GM10248 (cell line): ENCODE results near the gene DNAJC9.

Source experiments
- CTCF ChIA-PET: fragments of 300-600 bp; sonication (Branson Sonifier 250); formaldehyde crosslinking; extraction: SDS; loops from one replicate; lab custom pipeline; 2021; ENCODE audit warnings: antibody characterized with exemption; lab: Yijun Ruan, JAX
- POLR2A ChIA-PET: fragments of 350-650 bp; sonication (Branson Sonifier 250); formaldehyde crosslinking; extraction: SDS; loops from one replicate; lab custom pipeline; 2020; ENCODE audit warnings: antibody characterized with exemption; lab: Yijun Ruan, JAX
- DNase-seq: peaks from one replicate; pipeline ENCODE4 v3.0.0; 2012; ENCODE audit errors: extremely low spot score
- CTCF ChIP-seq: IDR thresholded peaks from 2 replicates; pipeline ENCODE4 v1.5.1; 2012; ENCODE audit warnings: mild to moderate bottlenecking, low read depth; ENCODE audit errors: extremely low read depth, missing control alignments, control extremely low read depth

Gene DNAJC9

GRCh38 chr10:73244866-73245477 lies 2.1 kb downstream of the DNAJC9 start:
- DNase-seq, result no peak
- POLR2A ChIA-PET, result interaction anchor here (0.7 to 1.0 kb wide), 3 partner anchors 9 to 148 kb away, joined by 3 read pairs; partner anchors contain the start of gene FAM149B1
- CTCF ChIA-PET, result interaction anchor here (1.8 kb wide), 1 partner anchor 9 kb away, joined by 4 read pairs; no protein-coding TSS in a partner anchor
- no peak for TF ChIP-seq CTCF

GRCh38 chr10:73239908-73240307 lies 7.1 kb downstream of the DNAJC9 start:
- no peak for DNase-seq
- no peak for TF ChIP-seq CTCF
- CTCF ChIA-PET, result interaction anchor here (1.2 to 1.5 kb wide), 2 partner anchors 8 to 24 kb away, joined by 3 to 4 read pairs; no protein-coding TSS in a partner anchor
- POLR2A ChIA-PET, result interaction anchor here (0.6 kb wide), 1 partner anchor 8 kb away, joined by 3 read pairs; no protein-coding TSS in a partner anchor

GRCh38 chr10:73238990-73239566 lies 8.0 kb downstream of the DNAJC9 start:
- POLR2A ChIA-PET, result no interaction called here
- CTCF ChIA-PET, result interaction anchor here (1.2 kb wide), 1 partner anchor 25 kb away, joined by 3 read pairs; no protein-coding TSS in a partner anchor

GRCh38 chr10:73234695-73235094 lies 12.4 kb downstream of the DNAJC9 start:
- POLR2A ChIA-PET, result no interaction called here
- CTCF ChIA-PET, result interaction anchor here (1.3 to 2.4 kb wide), 3 partner anchors 12 to 173 kb away, joined by 3 to 7 read pairs (median 4); partner anchors contain the start of gene DNAJC9
- DNase-seq, result no peak
- TF ChIP-seq CTCF, result no peak

More at GRCh38 chr10:73238990-73239566, 8.0 kb downstream of the DNAJC9 start:
- no peak for TF ChIP-seq CTCF
- no peak for DNase-seq

GRCh38 chr10:73233883-73234282 lies 13.2 kb downstream of the DNAJC9 start:
- ChIA-PET POLR2A (no interaction called here), CTCF (interaction anchor here (1.8 to 2.4 kb wide), 2 partner anchors 13 to 30 kb away, joined by 4 to 7 read pairs; partner anchors contain the start of gene DNAJC9)
- no peak for DNase-seq
- no peak for TF ChIP-seq CTCF

GRCh38 chr10:73232887-73233286 lies 14.2 kb downstream of the DNAJC9 start:
- no peak for TF ChIP-seq CTCF
- ChIA-PET CTCF (interaction anchor here (0.8 to 2.4 kb wide), 5 partner anchors 8 to 31 kb away, joined by 3 to 7 read pairs (median 4); partner anchors contain the start of gene DNAJC9), POLR2A (no interaction called here)
- no peak for DNase-seq
